AG09309 (cell line): Measurements from ENCODE around the gene ATG7.

Experiments used
- DNase-seq: peaks from one replicate; pipeline ENCODE4 v3.0.0-alpha.2; 2010; ENCODE audit warnings: low read depth
- H3K4me3 ChIP-seq: 2 replicates; pipeline ENCODE4 v1.5.1; 2011; ENCODE audit warnings: mild to moderate bottlenecking, low read depth, low read length, moderate library complexity; ENCODE audit not compliant: control insufficient read depth
- TF ChIP-seq, protein P1 (sequence below): IDR thresholded peaks from 2 replicates; pipeline ENCODE4 v1.5.1; 2011; ENCODE audit warnings: mild to moderate bottlenecking, low read depth, low read length, inconsistent platforms; ENCODE audit not compliant: insufficient read depth, control insufficient read depth; ENCODE audit errors: missing control alignments

Gene ATG7

DNA sequence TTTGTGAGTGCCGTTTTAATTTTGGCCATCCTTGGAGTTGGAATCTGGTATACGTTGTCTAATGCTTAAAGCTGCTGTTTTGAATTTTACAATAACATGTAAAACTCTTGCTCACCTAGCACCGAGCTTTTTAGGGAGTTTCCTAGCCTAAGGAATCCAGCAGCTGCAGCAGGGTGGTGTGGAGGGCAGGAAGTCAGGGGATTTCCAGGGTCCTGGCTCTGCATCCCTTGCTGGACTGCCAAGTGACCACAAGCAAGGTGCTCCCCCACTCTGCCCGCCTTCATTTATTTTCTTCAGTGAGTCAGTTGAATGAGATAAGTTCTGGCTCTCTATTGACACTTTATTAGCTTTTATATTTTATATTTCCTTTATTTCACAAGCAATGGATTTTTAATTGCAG is 113.7 kb downstream of the ATG7 start:
- H3K4me3 ChIP-seq = no peak overlapping the region
- TF ChIP-seq, protein P1, sequence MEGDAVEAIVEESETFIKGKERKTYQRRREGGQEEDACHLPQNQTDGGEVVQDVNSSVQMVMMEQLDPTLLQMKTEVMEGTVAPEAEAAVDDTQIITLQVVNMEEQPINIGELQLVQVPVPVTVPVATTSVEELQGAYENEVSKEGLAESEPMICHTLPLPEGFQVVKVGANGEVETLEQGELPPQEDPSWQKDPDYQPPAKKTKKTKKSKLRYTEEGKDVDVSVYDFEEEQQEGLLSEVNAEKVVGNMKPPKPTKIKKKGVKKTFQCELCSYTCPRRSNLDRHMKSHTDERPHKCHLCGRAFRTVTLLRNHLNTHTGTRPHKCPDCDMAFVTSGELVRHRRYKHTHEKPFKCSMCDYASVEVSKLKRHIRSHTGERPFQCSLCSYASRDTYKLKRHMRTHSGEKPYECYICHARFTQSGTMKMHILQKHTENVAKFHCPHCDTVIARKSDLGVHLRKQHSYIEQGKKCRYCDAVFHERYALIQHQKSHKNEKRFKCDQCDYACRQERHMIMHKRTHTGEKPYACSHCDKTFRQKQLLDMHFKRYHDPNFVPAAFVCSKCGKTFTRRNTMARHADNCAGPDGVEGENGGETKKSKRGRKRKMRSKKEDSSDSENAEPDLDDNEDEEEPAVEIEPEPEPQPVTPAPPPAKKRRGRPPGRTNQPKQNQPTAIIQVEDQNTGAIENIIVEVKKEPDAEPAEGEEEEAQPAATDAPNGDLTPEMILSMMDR = no peak
- no peak for DNase-seq

DNA sequence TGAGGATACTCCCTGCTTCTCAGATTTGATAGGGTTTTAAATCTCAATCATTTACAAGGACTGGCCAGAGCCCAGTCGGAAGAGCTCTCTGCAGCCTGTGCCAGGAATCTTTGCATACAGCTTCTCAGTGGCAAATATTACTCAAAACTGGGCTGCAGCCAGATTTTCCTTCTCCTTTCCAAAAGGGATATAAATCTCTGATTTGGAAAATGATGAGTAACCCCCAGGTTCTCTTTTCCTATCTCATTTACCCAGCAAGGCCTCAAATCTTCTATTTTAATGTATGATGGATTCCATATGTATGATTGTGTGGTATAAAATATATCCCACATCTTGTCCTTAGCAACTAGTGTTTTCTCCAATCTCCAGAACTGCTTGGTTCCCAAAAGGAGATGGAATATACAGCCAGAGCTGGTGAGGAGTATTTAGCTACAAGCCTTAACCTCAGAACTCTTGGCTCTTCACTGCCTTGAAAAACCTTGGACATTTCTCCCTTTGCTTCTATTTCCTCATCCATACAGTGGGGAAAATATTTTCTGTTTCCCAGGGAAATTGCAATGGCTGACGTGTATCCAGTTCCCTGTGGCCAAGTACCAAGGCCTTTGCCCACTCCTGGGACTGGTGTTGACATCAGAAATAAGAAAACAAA is 114.4 kb downstream of the ATG7 start:
- H3K4me3 ChIP-seq = no peak overlapping the region
- TF ChIP-seq, protein P1 = no peak
- DNase-seq = no peak

DNA sequence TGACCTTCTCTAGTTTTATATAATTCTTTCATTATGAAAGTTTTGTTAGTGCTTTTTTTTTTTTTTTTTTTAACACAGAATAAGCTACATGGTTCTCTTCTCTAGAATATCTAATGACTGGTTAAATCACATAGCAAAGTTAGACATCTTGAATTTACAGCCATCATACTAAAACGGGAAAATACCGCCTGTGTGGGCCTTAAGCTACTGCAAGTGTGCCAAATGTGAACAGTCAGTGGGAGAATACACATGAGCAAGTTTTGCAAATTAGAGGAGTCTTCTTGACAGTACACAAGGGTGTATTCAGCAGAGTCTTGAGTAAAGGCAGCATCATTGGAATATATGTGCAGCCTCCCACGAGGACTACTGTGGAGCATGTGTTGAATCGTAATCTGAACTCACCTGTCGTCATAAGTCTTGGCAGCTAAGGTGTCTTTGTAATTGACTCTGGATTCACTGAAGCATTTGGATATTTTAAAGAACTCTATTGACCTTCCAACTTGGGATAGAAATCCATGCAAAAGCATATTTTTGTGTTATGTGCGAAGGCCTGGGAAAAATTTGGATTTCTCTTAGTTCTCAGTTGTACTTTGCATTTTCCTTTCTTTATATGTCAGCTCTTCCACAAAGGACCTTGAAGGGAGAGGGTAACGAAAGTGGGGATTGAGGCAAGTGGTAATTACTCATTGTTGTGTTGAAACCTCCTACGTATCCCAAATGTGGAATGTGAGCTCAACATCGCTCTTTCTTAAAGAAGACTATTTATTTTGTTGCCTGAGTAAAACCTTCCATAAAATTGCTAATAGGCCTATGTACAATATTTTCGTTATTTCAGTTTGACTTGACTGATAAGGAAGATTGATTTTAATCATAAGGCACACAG is 117.4 kb downstream of the ATG7 start:
- no peak overlapping the region for H3K4me3 ChIP-seq
- TF ChIP-seq, protein P1 = no peak
- peak; percentile 46 for DNase-seq

DNA sequence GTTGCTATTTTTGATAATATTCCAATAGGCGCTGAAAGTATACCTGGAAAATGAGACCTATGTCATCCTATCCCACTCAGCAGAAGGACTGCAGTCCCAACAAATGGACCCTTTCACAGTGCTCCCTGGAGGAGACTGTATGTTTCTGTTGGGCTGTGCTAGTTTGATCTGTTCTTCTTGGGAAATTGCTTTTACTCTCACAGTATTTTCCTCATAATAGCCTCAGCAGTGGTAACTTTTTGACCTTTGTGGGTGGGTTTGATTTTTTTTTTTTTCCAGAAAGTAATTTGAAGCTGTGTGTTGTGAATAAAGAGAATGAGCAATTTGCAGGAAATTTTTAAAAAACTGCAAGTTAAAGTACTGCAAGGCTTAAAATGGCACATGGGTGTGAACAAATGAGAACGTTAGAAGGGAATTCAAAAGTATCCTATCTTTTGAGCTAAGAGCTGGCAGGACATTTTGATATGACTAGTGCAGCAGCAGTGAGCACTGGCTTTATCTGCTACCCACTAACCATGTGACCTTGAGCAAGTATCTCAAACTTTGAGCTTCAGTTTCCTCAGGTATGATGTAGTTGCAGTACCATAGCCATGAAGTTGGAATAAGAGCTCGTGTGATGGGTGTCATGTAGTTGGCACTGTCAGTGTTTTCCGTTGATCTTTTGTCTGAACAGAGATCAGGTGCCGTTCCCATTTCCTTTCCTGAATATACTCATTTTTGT is 118.4 kb downstream of the ATG7 start:
- TF ChIP-seq, protein P1 = no peak
- H3K4me3 ChIP-seq = no peak overlapping the region

DNA sequence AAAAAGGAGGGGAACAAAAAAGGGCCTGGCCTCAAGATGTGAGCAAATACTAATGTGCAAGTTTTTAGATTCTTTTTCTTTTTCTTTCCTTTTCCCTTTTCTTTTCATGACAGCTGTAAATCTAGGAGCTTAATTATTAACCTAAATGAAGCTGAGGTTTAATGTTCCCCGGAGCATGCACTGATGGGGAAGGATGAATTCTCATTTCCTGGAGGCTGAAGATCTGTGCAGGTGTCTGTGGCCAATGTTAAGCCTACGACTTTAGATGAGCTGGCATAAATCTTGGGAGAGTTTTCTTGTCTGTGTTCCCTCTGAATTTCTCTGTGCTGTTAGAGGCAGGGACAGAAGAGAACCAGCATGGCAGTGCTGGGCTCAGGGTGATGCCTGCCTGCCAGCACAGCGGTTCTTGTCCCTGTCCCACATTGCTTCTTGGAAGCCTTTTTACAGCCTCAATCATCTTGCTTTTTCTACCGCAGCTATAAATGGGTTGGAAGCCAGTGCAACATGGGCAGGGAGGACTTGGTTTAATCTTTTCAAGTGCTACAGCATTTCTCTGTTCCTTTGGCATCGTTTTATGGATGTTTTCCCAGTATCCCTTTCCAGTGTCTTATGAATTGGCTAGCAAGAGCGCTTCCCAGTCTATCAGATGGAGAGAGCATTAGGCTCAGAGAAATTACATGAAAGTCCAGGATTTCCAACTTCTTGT is 119.1 kb downstream of the ATG7 start:
- DNase-seq = no peak
- TF ChIP-seq, protein P1 = no peak
- H3K4me3 ChIP-seq = no peak overlapping the region

More for the DNA sequence above, 118.4 kb downstream of the ATG7 start:
- DNase-seq = no peak
